ENCODE data around the gene DPCD. TPM values are rescaled to one million over a fixed set of nuclear protein-coding genes. Genes with fewer than 3 reads are reported as not detected.

The DPCD gene
- total and polyA plus RNA-seq, 2 experiments from 2014 or later, result 22.5 to 38.1 TPM

DNA sequence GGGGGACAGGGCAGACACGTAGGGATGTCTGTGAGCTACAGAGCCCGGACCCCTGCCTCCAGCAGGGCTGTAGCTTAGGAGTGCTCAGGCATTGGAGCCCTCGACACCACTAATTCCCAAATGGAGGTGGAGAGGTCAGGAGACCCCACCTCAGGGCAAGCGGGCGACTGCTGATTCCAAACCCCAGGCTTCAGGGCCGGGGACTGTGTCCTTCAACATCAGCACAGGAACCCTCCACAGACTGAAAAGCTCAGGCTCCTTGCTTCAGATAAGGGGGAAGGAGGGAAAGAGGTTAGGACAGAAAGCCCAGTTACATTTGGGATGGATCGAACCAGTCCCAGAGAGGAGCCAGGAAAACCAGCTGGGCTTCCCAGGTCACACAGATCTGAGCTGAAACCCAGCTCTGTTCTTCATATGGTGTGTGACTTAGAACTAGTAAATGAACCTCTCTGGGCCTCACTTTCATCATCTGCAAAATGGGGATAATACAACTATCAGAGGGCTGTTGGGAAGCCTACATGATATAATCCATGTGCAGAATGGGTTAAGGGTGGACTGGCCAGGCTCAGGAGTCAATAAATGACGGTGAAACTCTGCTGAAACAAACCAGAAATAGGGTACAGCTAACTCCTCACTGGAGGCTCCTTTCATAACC, 16.7 kb upstream of the DPCD start:
- H4K20me1 ChIP-seq (replicated peaks; ENCODE audit: insufficient read depth), result no peaks in the 10 kb centered on the region
- no peaks in the 10 kb centered on the region for H3K9me2 ChIP-seq (ENCODE audit: insufficient read depth)
- peaks cover 6% of the 10 kb centered on the region; the same call in 1 of the 2 replicates for H3F3A ChIP-seq (replicated peaks; ENCODE audit: low read depth)
- no peaks in the 10 kb centered on the region; the same call in 1 of the 2 replicates for H3K36me3 ChIP-seq (ENCODE audit: insufficient read depth)
- Mint-ChIP-seq H3K4me3 (peak overlapping the region; percentile 74), H3K9me3 (no peaks in the 10 kb centered on the region; the same call in 2 of the 3 replicates), H3K27ac (no peak overlapping the region), H3K27me3 (ENCODE audit: insufficient read depth, low read depth, poor library complexity) (peaks cover 38% of the 10 kb centered on the region), H3K36me3 (ENCODE audit: low read depth) (peaks cover under 1% of the 10 kb centered on the region; the same call in 1 of the 3 replicates), H3K4me1 (peaks cover 21% of the 10 kb centered on the region)
- H3K4me2 ChIP-seq, result no peak overlapping the region
- no peak for DNase-seq (ENCODE audit: low spot score)
- H3K27me3 ChIP-seq (ENCODE audit: insufficient read depth), result peaks cover 67% of the 10 kb centered on the region
- no peak for ATAC-seq
- H3K4me1 ChIP-seq (ENCODE audit: insufficient read depth), result peaks cover 18% of the 10 kb centered on the region; the same call in 1 of the 2 replicates
- H2AFZ ChIP-seq, result no peak overlapping the region
- no peaks in the 10 kb centered on the region for H3K79me2 ChIP-seq (replicated peaks; ENCODE audit: insufficient read depth)
- no peak for TF ChIP-seq JUNB (IDR thresholded peaks at IDR 0.05; ENCODE audit: unreplicated experiment)
- TF ChIP-seq, protein P1, sequence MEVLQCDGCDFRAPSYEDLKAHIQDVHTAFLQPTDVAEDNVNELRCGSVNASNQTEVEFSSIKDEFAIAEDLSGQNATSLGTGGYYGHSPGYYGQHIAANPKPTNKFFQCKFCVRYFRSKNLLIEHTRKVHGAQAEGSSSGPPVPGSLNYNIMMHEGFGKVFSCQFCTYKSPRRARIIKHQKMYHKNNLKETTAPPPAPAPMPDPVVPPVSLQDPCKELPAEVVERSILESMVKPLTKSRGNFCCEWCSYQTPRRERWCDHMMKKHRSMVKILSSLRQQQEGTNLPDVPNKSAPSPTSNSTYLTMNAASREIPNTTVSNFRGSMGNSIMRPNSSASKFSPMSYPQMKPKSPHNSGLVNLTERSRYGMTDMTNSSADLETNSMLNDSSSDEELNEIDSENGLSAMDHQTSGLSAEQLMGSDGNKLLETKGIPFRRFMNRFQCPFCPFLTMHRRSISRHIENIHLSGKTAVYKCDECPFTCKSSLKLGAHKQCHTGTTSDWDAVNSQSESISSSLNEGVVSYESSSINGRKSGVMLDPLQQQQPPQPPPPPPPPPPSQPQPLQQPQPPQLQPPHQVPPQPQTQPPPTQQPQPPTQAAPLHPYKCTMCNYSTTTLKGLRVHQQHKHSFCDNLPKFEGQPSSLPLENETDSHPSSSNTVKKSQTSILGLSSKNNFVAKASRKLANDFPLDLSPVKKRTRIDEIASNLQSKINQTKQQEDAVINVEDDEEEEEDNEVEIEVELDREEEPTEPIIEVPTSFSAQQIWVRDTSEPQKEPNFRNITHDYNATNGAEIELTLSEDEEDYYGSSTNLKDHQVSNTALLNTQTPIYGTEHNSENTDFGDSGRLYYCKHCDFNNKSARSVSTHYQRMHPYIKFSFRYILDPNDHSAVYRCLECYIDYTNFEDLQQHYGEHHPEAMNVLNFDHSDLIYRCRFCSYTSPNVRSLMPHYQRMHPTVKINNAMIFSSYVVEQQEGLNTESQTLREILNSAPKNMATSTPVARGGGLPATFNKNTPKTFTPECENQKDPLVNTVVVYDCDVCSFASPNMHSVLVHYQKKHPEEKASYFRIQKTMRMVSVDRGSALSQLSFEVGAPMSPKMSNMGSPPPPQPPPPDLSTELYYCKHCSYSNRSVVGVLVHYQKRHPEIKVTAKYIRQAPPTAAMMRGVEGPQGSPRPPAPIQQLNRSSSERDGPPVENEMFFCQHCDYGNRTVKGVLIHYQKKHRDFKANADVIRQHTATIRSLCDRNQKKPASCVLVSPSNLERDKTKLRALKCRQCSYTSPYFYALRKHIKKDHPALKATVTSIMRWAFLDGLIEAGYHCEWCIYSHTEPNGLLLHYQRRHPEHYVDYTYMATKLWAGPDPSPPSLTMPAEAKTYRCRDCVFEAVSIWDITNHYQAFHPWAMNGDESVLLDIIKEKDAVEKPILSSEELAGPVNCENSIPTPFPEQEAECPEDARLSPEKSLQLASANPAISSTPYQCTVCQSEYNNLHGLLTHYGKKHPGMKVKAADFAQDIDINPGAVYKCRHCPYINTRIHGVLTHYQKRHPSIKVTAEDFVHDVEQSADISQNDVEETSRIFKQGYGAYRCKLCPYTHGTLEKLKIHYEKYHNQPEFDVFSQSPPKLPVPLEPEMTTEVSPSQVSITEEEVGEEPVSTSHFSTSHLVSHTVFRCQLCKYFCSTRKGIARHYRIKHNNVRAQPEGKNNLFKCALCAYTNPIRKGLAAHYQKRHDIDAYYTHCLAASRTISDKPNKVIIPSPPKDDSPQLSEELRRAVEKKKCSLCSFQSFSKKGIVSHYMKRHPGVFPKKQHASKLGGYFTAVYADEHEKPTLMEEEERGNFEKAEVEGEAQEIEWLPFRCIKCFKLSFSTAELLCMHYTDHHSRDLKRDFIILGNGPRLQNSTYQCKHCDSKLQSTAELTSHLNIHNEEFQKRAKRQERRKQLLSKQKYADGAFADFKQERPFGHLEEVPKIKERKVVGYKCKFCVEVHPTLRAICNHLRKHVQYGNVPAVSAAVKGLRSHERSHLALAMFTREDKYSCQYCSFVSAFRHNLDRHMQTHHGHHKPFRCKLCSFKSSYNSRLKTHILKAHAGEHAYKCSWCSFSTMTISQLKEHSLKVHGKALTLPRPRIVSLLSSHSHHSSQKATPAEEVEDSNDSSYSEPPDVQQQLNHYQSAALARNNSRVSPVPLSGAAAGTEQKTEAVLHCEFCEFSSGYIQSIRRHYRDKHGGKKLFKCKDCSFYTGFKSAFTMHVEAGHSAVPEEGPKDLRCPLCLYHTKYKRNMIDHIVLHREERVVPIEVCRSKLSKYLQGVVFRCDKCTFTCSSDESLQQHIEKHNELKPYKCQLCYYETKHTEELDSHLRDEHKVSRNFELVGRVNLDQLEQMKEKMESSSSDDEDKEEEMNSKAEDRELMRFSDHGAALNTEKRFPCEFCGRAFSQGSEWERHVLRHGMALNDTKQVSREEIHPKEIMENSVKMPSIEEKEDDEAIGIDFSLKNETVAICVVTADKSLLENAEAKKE (CRISPR knock-in tag; IDR thresholded peaks at IDR 0.05), result no peak
- TF ChIP-seq ZNF331 (CRISPR knock-in tag; IDR thresholded peaks at IDR 0.05; ENCODE audit: low read depth), result no peak
- no peak for TF ChIP-seq POLR2AphosphoS5 (IDR thresholded peaks at IDR 0.05; ENCODE audit: low read depth)
- TF ChIP-seq CREB1 (CRISPR knock-in tag; IDR thresholded peaks at IDR 0.05; ENCODE audit: low read depth), result no peak
- TF ChIP-seq, protein P2, sequence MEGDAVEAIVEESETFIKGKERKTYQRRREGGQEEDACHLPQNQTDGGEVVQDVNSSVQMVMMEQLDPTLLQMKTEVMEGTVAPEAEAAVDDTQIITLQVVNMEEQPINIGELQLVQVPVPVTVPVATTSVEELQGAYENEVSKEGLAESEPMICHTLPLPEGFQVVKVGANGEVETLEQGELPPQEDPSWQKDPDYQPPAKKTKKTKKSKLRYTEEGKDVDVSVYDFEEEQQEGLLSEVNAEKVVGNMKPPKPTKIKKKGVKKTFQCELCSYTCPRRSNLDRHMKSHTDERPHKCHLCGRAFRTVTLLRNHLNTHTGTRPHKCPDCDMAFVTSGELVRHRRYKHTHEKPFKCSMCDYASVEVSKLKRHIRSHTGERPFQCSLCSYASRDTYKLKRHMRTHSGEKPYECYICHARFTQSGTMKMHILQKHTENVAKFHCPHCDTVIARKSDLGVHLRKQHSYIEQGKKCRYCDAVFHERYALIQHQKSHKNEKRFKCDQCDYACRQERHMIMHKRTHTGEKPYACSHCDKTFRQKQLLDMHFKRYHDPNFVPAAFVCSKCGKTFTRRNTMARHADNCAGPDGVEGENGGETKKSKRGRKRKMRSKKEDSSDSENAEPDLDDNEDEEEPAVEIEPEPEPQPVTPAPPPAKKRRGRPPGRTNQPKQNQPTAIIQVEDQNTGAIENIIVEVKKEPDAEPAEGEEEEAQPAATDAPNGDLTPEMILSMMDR (conservative IDR thresholded peaks at IDR 0.05; ENCODE audit: low read depth in 2 of 2), result no peak
- TF ChIP-seq EZH2 (IDR thresholded peaks at IDR 0.05; ENCODE audit: low read depth, unreplicated experiment), result no peak
- TF ChIP-seq STAT1 (IDR thresholded peaks at IDR 0.05; ENCODE audit: unreplicated experiment), result no peak
- TF ChIP-seq NANOG (IDR thresholded peaks at IDR 0.05; ENCODE audit: borderline replicate concordance), result no peak
- peak overlapping the region; percentile 89; the same call in 1 of the 2 replicates for H3K4me3 ChIP-seq
- H3K27ac ChIP-seq (ENCODE audit: low read depth), result no peak overlapping the region

Data from GM23338 (cell line).